PC-9 (cell line): ENCODE data around the gene RBM25. TPM values are rescaled to one million over a fixed set of nuclear protein-coding genes. Genes with fewer than 3 reads are reported as not detected.

Source experiments
- BruUV-seq: library from RNA; stranded (reverse); fragments of 400-500 nt; replicated peaks from 2 replicates; lab custom pipeline; 2021; lab: Mats Ljungman, UMichigan
- CTCF ChIA-PET: fragments of 300-600 bp; sonication (Branson Sonifier 250); formaldehyde crosslinking; loops from one replicate; lab custom pipeline; 2022; ENCODE audit warnings: antibody characterized with exemption; lab: Charles Lee
- POLR2A ChIA-PET: fragments of 300-600 bp; sonication (Branson Sonifier 250); formaldehyde crosslinking; loops from one replicate; lab custom pipeline; 2022; ENCODE audit warnings: antibody characterized with exemption; ENCODE audit not compliant: unreplicated experiment; lab: Charles Lee
- DNase-seq, 2 experiments: peaks; one replicate each; pipeline versions ENCODE4 v3.0.0 to v3.0.0-alpha.2; 2015 to 2022; ENCODE audit warnings: mixed read lengths in 1 of 2
- H2AFZ ChIP-seq: fragments of 200-600 bp; sonication (generic); 2 replicates; pipeline ENCODE4 v1.8.1; 2017; ENCODE audit warnings: antibody characterized with exemption
- H3F3A ChIP-seq: fragments of 200-600 bp; sonication (generic); 2 replicates; pipeline ENCODE4 v1.8.1; 2017; ENCODE audit warnings: antibody characterized with exemption, mild to moderate bottlenecking, low read depth; ENCODE audit not compliant: insufficient read depth
- H3K27ac ChIP-seq: fragments of 200-600 bp; sonication (generic); 2 replicates; pipeline ENCODE4 v1.6.1; 2016; ENCODE audit warnings: mixed run types
- H3K27me3 ChIP-seq: fragments of 200-600 bp; sonication (generic); 2 replicates; pipeline ENCODE4 v1.6.1; 2016; ENCODE audit warnings: low read depth, mixed run types; ENCODE audit not compliant: insufficient read depth
- H3K36me3 ChIP-seq: fragments of 200-600 bp; sonication (generic); 2 replicates; pipeline ENCODE4 v1.6.1; 2016; ENCODE audit warnings: low read depth, mixed run types
- H3K4me1 ChIP-seq: fragments of 200-600 bp; sonication (generic); replicated peaks from 2 replicates; pipeline ENCODE4 v1.6.1; 2016; ENCODE audit warnings: mixed run types; ENCODE audit not compliant: insufficient read depth
- H3K4me2 ChIP-seq: fragments of 200-600 bp; sonication (generic); 2 replicates; pipeline ENCODE4 v1.6.1; 2017; ENCODE audit warnings: mixed run types
- H3K4me3 ChIP-seq: fragments of 200-600 bp; sonication (generic); 2 replicates; pipeline ENCODE4 v1.6.1; 2016; ENCODE audit warnings: mixed run types
- H3K79me2 ChIP-seq: fragments of 200-600 bp; sonication (generic); 2 replicates; pipeline ENCODE4 v1.6.1; 2017; ENCODE audit warnings: low read depth, mixed run types
- H3K9me2 ChIP-seq: fragments of 200-600 bp; sonication (generic); 2 replicates; pipeline ENCODE4 v1.8.1; 2017; ENCODE audit warnings: mild to moderate bottlenecking; ENCODE audit not compliant: insufficient read depth
- H3K9me3 ChIP-seq: fragments of 200-600 bp; sonication (generic); 2 replicates; pipeline ENCODE4 v1.8.1; 2016; ENCODE audit warnings: low read depth; ENCODE audit not compliant: insufficient read depth
- H4K20me1 ChIP-seq: fragments of 200-600 bp; sonication (generic); 2 replicates; pipeline ENCODE4 v1.8.1; 2017; ENCODE audit not compliant: insufficient read depth
- CTCF ChIP-seq: fragments of 200-600 bp; sonication (generic); conservative IDR thresholded peaks from 2 replicates; pipeline ENCODE4 v1.6.1; 2017; ENCODE audit warnings: mixed run types, antibody characterized with exemption, mild to moderate bottlenecking, moderate library complexity
- EZH2 ChIP-seq: fragments of 200-600 bp; sonication (generic); IDR thresholded peaks from 2 replicates; pipeline ENCODE4 v1.8.0; 2017; ENCODE audit warnings: antibody characterized with exemption, low read depth
- intact Hi-C: fragments of 100-400 bp; cut with micrococcal nuclease; formaldehyde crosslinking; loops from one replicate; pipeline ENCODE4 v1.10.0; 2022; ENCODE audit not compliant: unreplicated experiment
- total RNA-seq: library from RNA; stranded (reverse); gene quantifications from 2 replicates; pipeline ENCODE4 v1.2.3, GENCODE V29; 2021

Gene RBM25
- total RNA-seq, 1 experiment from 2014 or later, result 68.9 TPM

DNA sequence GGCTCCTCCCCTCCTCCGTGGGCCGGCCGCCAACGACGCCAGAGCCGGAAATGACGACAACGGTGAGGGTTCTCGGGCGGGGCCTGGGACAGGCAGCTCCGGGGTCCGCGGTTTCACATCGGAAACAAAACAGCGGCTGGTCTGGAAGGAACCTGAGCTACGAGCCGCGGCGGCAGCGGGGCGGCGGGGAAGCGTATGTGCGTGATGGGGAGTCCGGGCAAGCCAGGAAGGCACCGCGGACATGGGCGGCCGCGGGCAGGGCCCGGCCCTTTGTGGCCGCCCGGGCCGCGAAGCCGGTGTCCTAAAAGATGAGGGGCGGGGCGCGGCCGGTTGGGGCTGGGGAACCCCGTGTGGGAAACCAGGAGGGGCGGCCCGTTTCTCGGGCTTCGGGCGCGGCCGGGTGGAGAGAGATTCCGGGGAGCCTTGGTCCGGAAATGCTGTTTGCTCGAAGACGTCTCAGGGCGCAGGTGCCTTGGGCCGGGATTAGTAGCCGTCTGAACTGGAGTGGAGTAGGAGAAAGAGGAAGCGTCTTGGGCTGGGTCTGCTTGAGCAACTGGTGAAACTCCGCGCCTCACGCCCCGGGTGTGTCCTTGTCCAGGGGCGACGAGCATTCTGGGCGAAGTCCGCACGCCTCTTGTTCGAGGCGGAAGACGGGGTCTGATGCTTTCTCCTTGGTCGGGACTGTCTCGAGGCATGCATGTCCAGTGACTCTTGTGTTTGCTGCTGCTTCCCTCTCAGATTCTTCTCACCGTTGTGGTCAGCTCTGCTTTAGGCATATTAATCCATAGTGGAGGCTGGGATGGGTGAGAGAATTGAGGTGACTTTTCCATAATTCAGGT, 78.3 kb downstream of the RBM25 start, which contains the start of gene PSEN1:
PSEN1 (plus strand) TSS at position 121 of the 839 bp plus-strand sequence. CDS start 11,513 bp downstream, outside the sequence.
- peaks cover 25% of the 10 kb centered on the region for H4K20me1 ChIP-seq
- peak within 1 kb of the TSS; percentile 91 for H2AFZ ChIP-seq
- peak within 1 kb of the TSS; percentile 89 for H3K27ac ChIP-seq
- no peaks in the 10 kb centered on the region for H3K27me3 ChIP-seq
- H3K4me1 ChIP-seq, result peaks cover 9% of the 10 kb centered on the region
- H3K79me2 ChIP-seq, result peaks cover 45% of the 10 kb centered on the region
- H3F3A ChIP-seq, result peaks cover 28% of the 10 kb centered on the region; the same call in 1 of the 2 replicates
- intact Hi-C loops, result loop anchor here (2.0 kb wide), 1 partner anchor 176 kb away; no protein-coding TSS in a partner anchor
- ChIA-PET CTCF (interaction anchor here (0.7 kb wide), 1 partner anchor 814 kb away, joined by 28 read pairs; no protein-coding TSS in a partner anchor), POLR2A (interaction anchor here (0.6 to 0.8 kb wide), 6 partner anchors 110 to 712 kb away, joined by 3 to 4 read pairs (median 4); partner anchors contain the start of genes NUMB and ZFYVE1)
- no peaks in the 10 kb centered on the region for H3K9me3 ChIP-seq
- H3K36me3 ChIP-seq, result 0 out of 2 replicates have a peak, but pooled peaks cover 4% of the 10 kb centered on the region
- H3K4me2 ChIP-seq, result peak within 1 kb of the TSS; percentile 100
- TF ChIP-seq CTCF, result no peak
- TF ChIP-seq EZH2, result no peak
- H3K9me2 ChIP-seq, result no peaks in the 10 kb centered on the region
- TSS peak; percentile 74 for BruUV-seq
- H3K4me3 ChIP-seq, result peak within 1 kb of the TSS; percentile 83
- peak; percentile 78 to 97 for DNase-seq

- BruUV-seq, result no TSS peak
- H3K27ac ChIP-seq, result no peak overlapping the region
- H2AFZ ChIP-seq, result no peak overlapping the region
- ChIA-PET CTCF (no interaction called here), POLR2A (no interaction called here)
- 0 out of 2 replicates have a peak, but pooled peaks cover 4% of the 10 kb centered on the region for H3K36me3 ChIP-seq
- no peak overlapping the region for H3K4me3 ChIP-seq
- peaks cover 9% of the 10 kb centered on the region for H3K4me1 ChIP-seq
- H3K27me3 ChIP-seq, result no peaks in the 10 kb centered on the region
- peaks cover 79% of the 10 kb centered on the region for H3K79me2 ChIP-seq
- H3F3A ChIP-seq, result peaks cover 16% of the 10 kb centered on the region; the same call in 1 of the 2 replicates
- DNase-seq, result no peak
- TF ChIP-seq CTCF (no peak), EZH2 (no peak)
- no peak overlapping the region for H3K4me2 ChIP-seq
- intact Hi-C loops, result no loop called here
- H3K9me2 ChIP-seq, result no peaks in the 10 kb centered on the region
- peaks cover 41% of the 10 kb centered on the region for H4K20me1 ChIP-seq
- no peaks in the 10 kb centered on the region for H3K9me3 ChIP-seq
Observed at GRCh38 chr14:73140811-73141323, 82.5 kb downstream of the RBM25 start.

GRCh38 chr14:73142216-73142615, 83.9 kb downstream of the RBM25 start:
- Histone ChIP-seq H3K9me2 (no peaks in the 10 kb centered on the region), H4K20me1 (peaks cover 47% of the 10 kb centered on the region), H3K27me3 (no peaks in the 10 kb centered on the region), H3K9me3 (no peaks in the 10 kb centered on the region), H3K27ac (no peak overlapping the region), H3F3A (peaks cover 6% of the 10 kb centered on the region; the same call in 1 of the 2 replicates), H2AFZ (no peak overlapping the region), H3K4me2 (no peak overlapping the region), H3K4me1 (peaks cover 8% of the 10 kb centered on the region), H3K4me3 (no peak overlapping the region), H3K79me2 (peaks cover 81% of the 10 kb centered on the region), H3K36me3 (0 out of 2 replicates have a peak, but pooled peaks cover 4% of the 10 kb centered on the region)
- intact Hi-C loops, result no loop called here
- DNase-seq, result no peak
- TF ChIP-seq EZH2, result no peak
- TF ChIP-seq CTCF, result no peak
- ChIA-PET CTCF (no interaction called here), POLR2A (interaction anchor here (0.7 kb wide), 1 partner anchor 136 kb away, joined by 3 read pairs; no protein-coding TSS in a partner anchor)
- BruUV-seq, result no TSS peak
